H1 (cell line): ENCODE results near the gene MACROH2A1. TPM values are rescaled to one million over a fixed set of nuclear protein-coding genes. Genes with fewer than 3 reads are reported as not detected.

Experiments used
- CTCF ChIA-PET: fragments of 300-600 bp; sonication (Branson Sonifier 250); formaldehyde crosslinking; loops from one replicate; lab custom pipeline; 2021; ENCODE audit not compliant: partially characterized antibody; lab: Charles Lee
- POLR2A ChIA-PET: fragments of 300-600 bp; sonication (Branson Sonifier 250); formaldehyde crosslinking; loops from one replicate; lab custom pipeline; 2021; ENCODE audit warnings: inconsistent platforms; ENCODE audit not compliant: partially characterized antibody; lab: Charles Lee
- DNase-seq, 2 experiments: peaks; one replicate each; pipeline versions ENCODE4 v3.0.0 to v3.0.0-alpha.2; 2010 to 2022; ENCODE audit warnings: low spot score in 2 of 2, low read depth in 1 of 2, mixed read lengths in 1 of 2
- FAIRE-seq: peaks from 2 replicates; lab custom pipeline; 2011; peaks lifted over from hg19 to GRCh38; lab: Jason Lieb, UNC
- H2AFZ ChIP-seq: 2 replicates; pipeline ENCODE4 v1.8.1; 2012; ENCODE audit warnings: low read length, inconsistent platforms
- H2AK5ac ChIP-seq: 2 replicates; pipeline ENCODE4 v1.6.1; 2013; ENCODE audit warnings: low read depth, low read length
- H2BK120ac ChIP-seq: replicated peaks from 2 replicates; pipeline ENCODE3; 2013; ENCODE audit warnings: low read depth, low read length, inconsistent platforms
- H2BK12ac ChIP-seq: 2 replicates; pipeline ENCODE4 v1.6.1; 2013; ENCODE audit warnings: low read depth, low read length
- H2BK15ac ChIP-seq: 2 replicates; pipeline ENCODE4 v1.6.1; 2013; ENCODE audit warnings: low read length
- H2BK20ac ChIP-seq: 2 replicates; pipeline ENCODE4 v1.6.1; 2013; ENCODE audit warnings: low read length
- H2BK5ac ChIP-seq: 2 replicates; pipeline ENCODE4 v1.6.1; 2013; ENCODE audit warnings: low read depth, low read length
- H3K14ac ChIP-seq: 2 replicates; pipeline ENCODE4 v1.6.1; 2013; ENCODE audit warnings: inconsistent platforms; ENCODE audit not compliant: insufficient read length
- H3K18ac ChIP-seq: 2 replicates; pipeline ENCODE4 v1.6.1; 2013; ENCODE audit warnings: low read length; ENCODE audit errors: extremely low read depth
- H3K23ac ChIP-seq: 2 replicates; pipeline ENCODE4 v1.6.1; 2013; ENCODE audit warnings: inconsistent platforms; ENCODE audit not compliant: insufficient read length
- H3K23me2 ChIP-seq: 2 replicates; pipeline ENCODE4 v1.6.1; 2013; ENCODE audit warnings: low read depth, low read length
- H3K27ac ChIP-seq: 2 replicates; pipeline ENCODE4 v1.6.1; 2011; ENCODE audit warnings: low read depth, low read length, inconsistent platforms
- H3K27me3 ChIP-seq, 4 experiments: replicated peaks in 1 of 4; 1 replicate in 1 of 4; 2 replicates in 3 of 4; pipeline versions ENCODE4 v1.6.1 to v1.8.1; 2011 to 2013; ENCODE audit warnings: low read length in 3 of 4, mild to moderate bottlenecking in 3 of 4, inconsistent platforms in 2 of 4, mixed read lengths in 2 of 4, moderate library complexity in 1 of 4; ENCODE audit not compliant: control insufficient read depth in 3 of 4, insufficient read depth in 3 of 4; ENCODE audit errors: extremely low read depth in 1 of 4
- H3K36me3 ChIP-seq, 4 experiments: 2 replicates each; pipeline versions ENCODE4 v1.6.1 to v1.8.1; 2011 to 2013; ENCODE audit warnings: mild to moderate bottlenecking in 4 of 4, low read length in 3 of 4, moderate library complexity in 2 of 4, control low read depth in 1 of 4, inconsistent platforms in 1 of 4; ENCODE audit not compliant: insufficient read depth in 4 of 4, control insufficient read depth in 2 of 4
- H3K4ac ChIP-seq: replicated peaks from 2 replicates; pipeline ENCODE3; 2013; ENCODE audit warnings: low read length, low read depth, mixed read lengths, inconsistent platforms; ENCODE audit not compliant: insufficient read length
- H3K4me1 ChIP-seq, 4 experiments: replicated peaks in 1 of 4; 1 replicate in 1 of 4; 2 replicates in 3 of 4; pipeline versions ENCODE4 v1.6.1 to v1.8.1; 2011 to 2013; ENCODE audit warnings: low read length in 3 of 4, inconsistent platforms in 2 of 4, mixed read lengths in 1 of 4; ENCODE audit not compliant: insufficient read depth in 4 of 4, control insufficient read depth in 3 of 4
- H3K4me2 ChIP-seq, 2 experiments: 2 replicates each; pipeline versions ENCODE4 v1.6.1 to v1.8.1; 2011 to 2013; ENCODE audit warnings: low read depth in 2 of 2, low read length in 2 of 2, control low read depth in 1 of 2, inconsistent platforms in 1 of 2, mild to moderate bottlenecking in 1 of 2; ENCODE audit not compliant: insufficient read depth in 1 of 2
- H3K4me3 ChIP-seq, 4 experiments: fragments of 200-600, 300-600 bp in 1 of 4; sonication (generic), shearing (Covaris generic), sonication (Bioruptor Twin) in 1 of 4; 2 replicates each; pipeline versions ENCODE4 v1.5.1 to v1.8.1; 2011 to 2016; ENCODE audit warnings: low read length in 4 of 4, low read depth in 3 of 4, control low read depth in 2 of 4, inconsistent platforms in 2 of 4, mild to moderate bottlenecking in 2 of 4, mixed read lengths in 1 of 4, moderate library complexity in 1 of 4; ENCODE audit not compliant: insufficient read depth in 2 of 4; ENCODE audit errors: extremely low read depth in 1 of 4
- H3K56ac ChIP-seq: replicated peaks from 2 replicates; pipeline ENCODE3; 2013; ENCODE audit warnings: low read depth, mild to moderate bottlenecking, mixed read lengths, low read length, inconsistent platforms; ENCODE audit not compliant: insufficient read length
- H3K79me1 ChIP-seq: 2 replicates; pipeline ENCODE4 v1.6.1; 2013; ENCODE audit warnings: low read depth, low read length, control low read depth
- H3K79me2 ChIP-seq, 2 experiments: 2 replicates each; pipeline versions ENCODE4 v1.6.1 to v1.8.1; 2012 to 2013; ENCODE audit warnings: low read length in 2 of 2, mild to moderate bottlenecking in 2 of 2, inconsistent platforms in 1 of 2; ENCODE audit not compliant: insufficient read depth in 2 of 2, control insufficient read depth in 1 of 2
- H3K9ac ChIP-seq, 4 experiments: replicated peaks in 1 of 4; 1 replicate in 1 of 4; 2 replicates in 3 of 4; pipeline versions ENCODE4 v1.6.1 to v1.8.1; 2011 to 2013; ENCODE audit warnings: low read depth in 3 of 4, low read length in 3 of 4, control low read depth in 2 of 4, mild to moderate bottlenecking in 2 of 4, moderate library complexity in 2 of 4, inconsistent platforms in 1 of 4; ENCODE audit errors: extremely low read depth in 1 of 4
- H3K9me3 ChIP-seq, 2 experiments: 2 replicates each; pipeline versions ENCODE4 v1.6.1 to v1.8.1; 2012 to 2013; ENCODE audit warnings: mild to moderate bottlenecking in 2 of 2, moderate library complexity in 2 of 2, control low read depth in 1 of 2, inconsistent platforms in 1 of 2, low read depth in 1 of 2, low read length in 1 of 2, mixed read lengths in 1 of 2; ENCODE audit not compliant: insufficient read depth in 2 of 2
- H4K20me1 ChIP-seq, 2 experiments: replicated peaks in 1 of 2; 2 replicates each; pipeline versions ENCODE3 to v1.8.1; 2011 to 2013; ENCODE audit warnings: inconsistent platforms in 2 of 2, low read length in 2 of 2, mild to moderate bottlenecking in 1 of 2; ENCODE audit not compliant: insufficient read depth in 2 of 2, control insufficient read depth in 1 of 2
- H4K5ac ChIP-seq: 2 replicates; pipeline ENCODE4 v1.6.1; 2013; ENCODE audit warnings: low read length, low read depth, mixed read lengths, inconsistent platforms; ENCODE audit not compliant: insufficient read length
- H4K8ac ChIP-seq: 2 replicates; pipeline ENCODE4 v1.8.0; 2013; ENCODE audit warnings: mild to moderate bottlenecking, moderate library complexity, low read length, inconsistent platforms; ENCODE audit not compliant: insufficient read depth; ENCODE audit errors: extremely low read depth
- H4K91ac ChIP-seq: replicated peaks from 2 replicates; pipeline ENCODE3; 2013; ENCODE audit warnings: low read length, mixed read lengths, inconsistent platforms; ENCODE audit not compliant: insufficient read length
- BACH1 ChIP-seq: IDR thresholded peaks from 2 replicates; pipeline ENCODE4 v1.6.1; 2012; ENCODE audit warnings: low read length, improper control_type of control experiment
- BRCA1 ChIP-seq: IDR thresholded peaks from 2 replicates; pipeline ENCODE4 v1.6.1; 2012; ENCODE audit warnings: low read depth, low read length, improper control_type of control experiment
- GABPA ChIP-seq: IDR thresholded peaks from 2 replicates; pipeline ENCODE4 v1.6.1; 2011; ENCODE audit warnings: mild to moderate bottlenecking, low read length, moderate library complexity, borderline replicate concordance; ENCODE audit not compliant: insufficient read depth
- HDAC6 ChIP-seq: IDR thresholded peaks from one replicate; pipeline ENCODE4 v1.7.1; 2012; ENCODE audit warnings: low read depth, mild to moderate bottlenecking, inconsistent platforms, low read length, moderate library complexity
- KDM5A ChIP-seq: fragments of 200-600 bp; IDR thresholded peaks from 2 replicates; pipeline ENCODE4 v1.7.1; 2012; ENCODE audit warnings: mild to moderate bottlenecking, low read length, inconsistent platforms, mixed read lengths
- MAFK ChIP-seq: IDR thresholded peaks from 2 replicates; pipeline ENCODE4 v1.6.1; 2012; ENCODE audit warnings: low read depth, mild to moderate bottlenecking, improper control_type of control experiment, low read length
- YY1 ChIP-seq: IDR thresholded peaks from 2 replicates; pipeline ENCODE4 v1.6.1; 2011; ENCODE audit warnings: low read depth, mild to moderate bottlenecking, low read length
- polyA plus RNA-seq, 7 experiments: library from polyadenylated mRNA; depleted of rRNA in 3 of 7; stranded (reverse) in 5 of 7; unstranded in 2 of 7; fragments of >200 nt in 5 of 7; fragments of 200-250 nt in 2 of 7; gene quantifications; 1 replicate in 5 of 7; 2 replicates in 1 of 7; 4 replicates in 1 of 7; pipeline versions ENCODE4 v1.2.1 to v1.2.3, GENCODE V29; 2011 to 2013; ENCODE audit warnings: missing spikeins in 2 of 7, mixed read lengths in 2 of 7
- total RNA-seq: library from RNA; stranded (reverse); fragmentation: NEBNext Ultra II Directional; extraction: Animal tissue kit (Norgen Biotek cat#: 25700); gene quantifications from 2 replicates; pipeline ENCODE4 v1.2.1, GENCODE V29; 2021
- TF ChIP-seq, protein P1 (sequence below): IDR thresholded peaks from 2 replicates; pipeline ENCODE4 v1.6.1; 2011; ENCODE audit warnings: low read length, improper control_type of control experiment

Gene MACROH2A1
- total and polyA plus RNA-seq, 2 of the 8 experiments (the other 6 are each of a cell fraction or from before 2014, with no cell fraction given): 60.0 to 92.3 TPM

DNA sequence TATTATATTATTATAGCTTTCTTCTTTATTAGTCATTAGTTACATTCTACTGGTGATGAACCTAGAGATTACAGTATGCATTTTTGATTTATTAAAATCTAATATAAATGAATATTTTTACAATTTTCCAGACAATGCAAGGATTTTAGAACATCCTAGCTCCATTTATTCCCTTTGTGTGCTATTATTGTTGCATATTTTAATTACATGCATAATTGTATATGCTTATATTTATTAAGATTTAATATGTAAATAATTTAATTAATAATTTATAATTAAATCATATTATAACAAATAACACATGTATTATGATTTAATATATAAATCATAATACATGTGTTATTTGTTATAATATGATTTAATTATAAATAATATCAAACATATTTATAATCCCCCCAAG, 23.4 kb upstream of the MACROH2A1 start:
- no peaks in the 10 kb centered on the region for H3K79me2 ChIP-seq
- no peak overlapping the region for H3K56ac ChIP-seq
- ChIA-PET CTCF (no interaction called here), POLR2A (no interaction called here)
- H3K36me3 ChIP-seq: no peaks in the 10 kb centered on the region
- no peak overlapping the region for H3K14ac ChIP-seq
- no peak overlapping the region for H3K9ac ChIP-seq
- no peaks in the 10 kb centered on the region for H3K4me1 ChIP-seq
- no peak overlapping the region for H2BK12ac ChIP-seq
- H3K23me2 ChIP-seq: no peaks in the 10 kb centered on the region
- no peak overlapping the region for H2AK5ac ChIP-seq
- H4K20me1 ChIP-seq: no peaks in the 10 kb centered on the region
- no peak overlapping the region for H3K18ac ChIP-seq
- no peak overlapping the region for H4K8ac ChIP-seq
- H3K23ac ChIP-seq: no peak overlapping the region
- H3K9me3 ChIP-seq: no peaks in the 10 kb centered on the region
- no peaks in the 10 kb centered on the region for H3K79me1 ChIP-seq
- no peak overlapping the region for H2BK15ac ChIP-seq
- FAIRE-seq (no peak), DNase-seq (no peak)
- no peak overlapping the region for H3K4ac ChIP-seq
- no peak for TF ChIP-seq YY1
- TF ChIP-seq BRCA1: no peak
- no peak for TF ChIP-seq GABPA
- no peak for TF ChIP-seq KDM5A
- TF ChIP-seq, protein P1, sequence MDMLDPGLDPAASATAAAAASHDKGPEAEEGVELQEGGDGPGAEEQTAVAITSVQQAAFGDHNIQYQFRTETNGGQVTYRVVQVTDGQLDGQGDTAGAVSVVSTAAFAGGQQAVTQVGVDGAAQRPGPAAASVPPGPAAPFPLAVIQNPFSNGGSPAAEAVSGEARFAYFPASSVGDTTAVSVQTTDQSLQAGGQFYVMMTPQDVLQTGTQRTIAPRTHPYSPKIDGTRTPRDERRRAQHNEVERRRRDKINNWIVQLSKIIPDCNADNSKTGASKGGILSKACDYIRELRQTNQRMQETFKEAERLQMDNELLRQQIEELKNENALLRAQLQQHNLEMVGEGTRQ: no peak
- no peak for TF ChIP-seq BACH1
- TF ChIP-seq MAFK: no peak
- no peak for TF ChIP-seq HDAC6
- H2BK120ac ChIP-seq: no peak overlapping the region
- no peak overlapping the region for H3K4me2 ChIP-seq
- no peak overlapping the region for H3K4me3 ChIP-seq
- no peak overlapping the region for H2BK20ac ChIP-seq
- no peak overlapping the region for H2BK5ac ChIP-seq
- H2AFZ ChIP-seq: no peak overlapping the region
- no peak overlapping the region for H4K5ac ChIP-seq
- no peaks in the 10 kb centered on the region for H3K27me3 ChIP-seq
- no peak overlapping the region for H3K27ac ChIP-seq
- no peak overlapping the region for H4K91ac ChIP-seq
